Stimulated activated CD4-positive, alpha-beta T cell treated with anti-CD3 and anti-CD28 coated beads, Interleukin-15, amount 100 ng/mL, for 48 hours (primary cell): ENCODE results near the gene TNFAIP8L1.
"Not testable (repeated sequence)": the region's sequence is repeated elsewhere in the genome, so short reads cannot be mapped to it uniquely, and the experiment has no call there.

Experiments
- DNase-seq, 2 donors: peaks; one replicate each; pipeline ENCODE4 v3.0.0-alpha.2; 2020; ENCODE audit warnings: low read depth in 2 of 2

TNFAIP8L1 gene

DNA sequence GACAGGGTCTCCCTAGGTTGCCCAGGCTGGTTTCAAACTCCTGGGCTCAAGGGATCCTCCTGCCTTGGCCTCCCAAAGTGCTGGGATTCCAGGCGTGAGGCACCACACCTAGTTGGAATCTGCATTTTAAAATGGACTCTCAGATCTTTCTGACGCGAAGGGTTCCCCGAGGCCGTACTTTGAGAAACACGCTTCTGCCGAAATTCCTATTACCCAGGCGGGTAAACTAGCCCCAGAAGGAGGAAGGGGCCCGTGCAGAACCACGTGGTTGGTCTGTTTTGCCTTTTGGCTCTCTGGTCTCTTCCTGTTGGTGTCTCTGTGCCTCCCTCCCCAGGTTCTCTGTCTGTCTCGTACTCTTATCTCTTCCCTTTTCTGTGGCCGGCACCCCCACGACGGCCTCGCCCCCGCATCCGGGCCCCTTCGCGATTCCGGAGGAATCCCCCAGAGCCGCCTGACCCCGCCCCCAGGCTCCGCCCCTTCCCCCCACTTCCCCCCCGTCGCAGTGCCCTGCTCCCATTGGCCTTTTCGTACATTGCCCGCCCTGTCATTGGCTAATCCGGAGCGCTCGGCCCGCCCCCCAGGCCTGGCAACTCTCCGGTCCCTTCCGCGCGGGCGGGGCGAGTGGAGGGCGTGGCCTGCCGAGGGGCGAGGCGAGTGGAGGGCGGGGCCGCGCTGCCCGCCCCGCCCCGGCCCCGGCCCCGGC, at the start of gene TNFAIP8L1:
TSS of gene TNFAIP8L1 (plus strand) at position 689 of the 703 bp plus-strand sequence. CDS start 12,354 bp downstream, outside the sequence.
- DNase-seq = peak; percentile 98 to 99

GRCh38 chr19:4589579-4590410, 49.5 kb upstream of the TNFAIP8L1 start:
- no peak for DNase-seq

DNA sequence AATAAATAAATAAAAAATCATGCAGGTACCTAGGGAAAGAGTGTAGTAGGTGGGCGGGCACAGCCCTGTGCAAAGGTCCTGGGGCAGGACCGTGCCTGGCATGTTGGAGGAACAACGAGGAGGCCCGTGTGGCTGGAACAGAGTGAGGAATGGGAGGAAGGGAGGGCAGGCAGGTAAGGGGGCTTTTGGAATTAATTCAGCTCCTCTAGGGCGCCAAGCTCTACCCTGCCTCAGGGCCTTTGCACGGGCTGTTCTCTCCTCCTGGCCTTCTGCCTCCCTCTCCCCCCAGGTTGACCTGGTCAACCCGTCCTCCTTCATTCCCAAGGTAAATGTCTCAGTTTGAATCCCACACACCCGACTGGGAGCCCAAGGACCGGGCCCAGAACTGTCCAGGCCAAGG, 48.8 kb upstream of the TNFAIP8L1 start:
- no peak for DNase-seq

DNA sequence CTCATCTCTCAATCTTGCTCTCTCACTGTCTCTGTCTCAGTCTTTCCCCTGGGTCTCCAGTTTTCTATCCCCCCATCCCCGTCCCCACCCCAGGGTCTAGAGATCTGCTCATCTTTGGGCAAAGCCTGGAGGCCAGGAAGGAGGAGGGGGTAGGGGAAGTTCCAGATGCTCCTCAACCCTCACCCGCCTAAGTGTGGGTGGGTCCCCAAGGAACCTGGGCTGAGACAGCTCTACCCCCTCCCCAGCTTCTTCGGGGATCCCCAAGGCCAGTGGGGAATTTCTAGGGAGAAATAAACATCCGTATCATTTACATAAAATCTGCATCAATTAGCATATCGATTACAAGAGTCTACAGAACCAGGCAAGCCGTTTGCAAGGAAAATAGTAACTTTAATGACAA, 48.0 kb upstream of the TNFAIP8L1 start:
- DNase-seq = no peak

DNA sequence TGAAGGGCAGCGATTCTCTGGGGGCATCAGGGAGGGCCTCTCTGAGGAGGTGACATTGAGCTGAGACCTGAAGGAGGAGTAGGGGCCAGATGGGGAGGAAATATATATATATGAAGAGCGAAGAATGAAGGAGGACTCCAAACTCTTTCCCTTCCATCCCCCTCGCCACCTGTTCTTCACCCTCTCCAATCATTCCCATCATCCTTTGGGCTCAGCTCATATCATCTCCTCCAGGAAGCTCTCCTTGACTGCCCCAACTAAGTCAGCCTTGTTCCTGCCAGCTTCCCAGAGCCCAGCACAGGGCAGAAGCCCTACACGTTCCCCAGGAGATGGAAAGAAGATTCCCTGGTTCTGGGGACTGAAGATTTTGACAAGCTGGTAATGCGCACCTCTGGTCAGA, 46.9 kb upstream of the TNFAIP8L1 start:
- DNase-seq = no peak

DNA sequence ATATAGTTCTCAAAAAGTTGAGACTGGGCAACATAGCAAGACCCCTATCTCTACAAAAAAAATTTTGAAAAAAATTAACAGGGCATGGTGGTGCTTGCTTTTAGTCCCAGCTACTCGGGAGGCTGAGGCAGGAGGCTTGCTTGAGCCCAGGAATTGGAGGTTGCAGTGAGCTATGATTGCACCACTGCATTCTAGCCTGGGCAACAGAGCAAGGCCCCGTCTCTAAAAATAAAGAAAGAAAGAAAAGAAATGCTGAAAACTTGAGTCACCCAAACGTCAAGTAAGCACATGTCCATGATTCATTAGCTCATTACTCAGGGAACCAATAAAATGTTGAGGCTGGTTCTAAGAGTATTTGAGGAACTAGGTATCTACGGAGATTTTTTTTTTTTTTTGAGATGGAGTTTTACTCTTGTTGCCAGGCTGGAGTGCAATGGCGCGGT, 45.9 kb upstream of the TNFAIP8L1 start:
- DNase-seq = no peak

- no peak for DNase-seq
Measured at GRCh38 chr19:4594201-4594600, 45.1 kb upstream of the TNFAIP8L1 start.

GRCh38 chr19:4595158-4595557, 44.2 kb upstream of the TNFAIP8L1 start:
- not testable (repeated sequence) for DNase-seq

DNA sequence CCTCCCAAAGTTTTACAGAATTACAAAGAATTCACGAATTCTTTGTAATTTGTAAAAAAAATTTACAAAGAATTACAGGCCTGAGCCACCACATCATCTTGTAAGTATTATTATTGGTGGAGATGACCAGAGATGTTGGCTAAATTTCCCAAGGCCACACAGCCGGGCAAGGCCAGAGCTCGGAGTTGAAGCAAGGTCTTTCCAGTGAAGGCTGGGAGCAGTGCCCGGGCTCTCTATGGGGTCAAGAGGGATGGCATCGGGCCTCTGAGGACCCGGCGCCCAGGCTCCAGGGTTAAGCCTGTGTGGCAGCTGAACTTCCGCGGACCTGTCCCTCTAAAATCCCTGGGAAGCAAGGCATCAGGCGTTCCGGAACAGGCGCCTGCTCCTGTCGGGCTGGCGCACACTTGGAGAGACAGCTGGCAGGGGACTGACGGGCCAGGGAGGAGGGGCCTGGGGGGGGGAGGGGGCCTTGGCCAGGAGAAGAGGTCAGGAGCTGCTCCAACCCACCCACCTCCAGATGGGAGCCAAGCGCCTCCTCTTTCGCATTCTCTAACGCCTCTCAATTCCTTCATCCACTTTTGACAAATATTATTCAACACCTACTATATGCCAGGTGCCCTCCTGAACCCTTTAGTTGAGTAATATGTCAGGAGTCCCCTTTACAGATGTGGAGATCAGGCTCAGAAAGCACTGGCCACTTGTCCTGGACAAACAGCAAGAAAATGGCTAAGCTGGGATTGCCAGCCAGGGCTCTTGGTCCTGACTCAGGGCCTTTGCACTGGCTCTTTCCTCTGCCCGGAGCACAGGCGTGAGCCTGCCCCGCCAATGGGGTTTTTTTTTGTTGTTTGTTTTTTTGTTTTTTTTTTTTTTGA, 43.0 kb upstream of the TNFAIP8L1 start:
- no peak for DNase-seq

- DNase-seq = no peak
Measured at GRCh38 chr19:4597278-4597974, 41.9 kb upstream of the TNFAIP8L1 start.

DNA sequence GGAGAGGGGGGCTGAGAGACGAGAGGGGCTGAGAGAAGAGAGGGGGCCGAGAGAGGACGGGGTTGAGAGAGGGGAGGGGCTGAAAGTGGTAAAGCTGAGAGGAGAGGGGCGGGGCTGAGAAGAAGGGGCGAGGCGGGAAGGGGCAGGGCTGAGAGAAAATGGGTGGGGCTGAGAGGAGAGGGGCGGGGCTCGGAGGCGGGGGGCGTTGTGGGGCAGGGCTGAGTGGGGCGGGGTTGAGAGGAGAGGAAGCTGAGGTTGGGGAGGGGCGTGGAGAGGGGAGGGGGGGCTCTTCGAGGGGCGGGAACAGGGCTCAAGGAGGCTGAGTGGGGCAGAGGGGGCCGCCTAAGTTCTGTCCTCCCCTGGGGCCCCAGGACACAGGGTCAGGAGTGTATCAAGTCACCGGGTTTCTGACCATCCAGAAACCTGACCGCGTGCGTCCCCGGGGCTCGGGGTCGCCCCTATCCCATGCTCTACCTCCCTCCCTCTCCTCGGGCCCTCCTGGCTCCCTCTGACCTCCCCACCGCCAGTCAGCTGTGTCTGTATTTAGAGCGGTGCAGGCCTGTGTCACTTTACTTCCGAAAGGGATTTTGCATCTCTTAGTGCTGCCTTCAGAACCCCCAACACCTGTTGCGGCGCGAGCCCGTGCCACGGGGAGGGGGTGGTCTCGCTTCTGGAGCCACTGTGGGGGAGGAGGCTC, 41.2 kb upstream of the TNFAIP8L1 start:
- DNase-seq = peak; percentile 28

- no peak for DNase-seq
Measured at GRCh38 chr19:4598712-4599111, 40.6 kb upstream of the TNFAIP8L1 start.

DNA sequence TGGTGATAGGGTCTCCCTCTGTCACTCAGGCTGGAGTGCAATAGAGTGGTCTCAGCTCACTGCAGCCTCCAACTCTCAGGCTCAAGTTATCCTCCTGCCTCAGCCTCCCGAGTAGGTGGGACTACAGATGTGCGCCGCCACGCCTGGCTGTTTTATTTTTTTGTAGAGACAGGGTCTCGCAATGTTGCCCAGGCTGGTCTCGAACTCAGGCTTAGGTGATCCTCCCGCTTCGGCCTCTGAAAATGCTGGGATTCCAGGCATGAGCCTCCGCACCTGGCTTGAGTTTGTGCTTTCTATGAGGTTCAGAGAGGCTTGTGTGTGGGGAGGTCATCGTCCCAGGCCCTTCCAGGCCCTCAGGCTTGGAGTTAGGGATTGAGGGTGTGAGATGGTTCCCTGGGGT, 39.2 kb upstream of the TNFAIP8L1 start:
- DNase-seq = no peak

GRCh38 chr19:4600893-4601292, 38.4 kb upstream of the TNFAIP8L1 start:
- DNase-seq = no peak

DNA sequence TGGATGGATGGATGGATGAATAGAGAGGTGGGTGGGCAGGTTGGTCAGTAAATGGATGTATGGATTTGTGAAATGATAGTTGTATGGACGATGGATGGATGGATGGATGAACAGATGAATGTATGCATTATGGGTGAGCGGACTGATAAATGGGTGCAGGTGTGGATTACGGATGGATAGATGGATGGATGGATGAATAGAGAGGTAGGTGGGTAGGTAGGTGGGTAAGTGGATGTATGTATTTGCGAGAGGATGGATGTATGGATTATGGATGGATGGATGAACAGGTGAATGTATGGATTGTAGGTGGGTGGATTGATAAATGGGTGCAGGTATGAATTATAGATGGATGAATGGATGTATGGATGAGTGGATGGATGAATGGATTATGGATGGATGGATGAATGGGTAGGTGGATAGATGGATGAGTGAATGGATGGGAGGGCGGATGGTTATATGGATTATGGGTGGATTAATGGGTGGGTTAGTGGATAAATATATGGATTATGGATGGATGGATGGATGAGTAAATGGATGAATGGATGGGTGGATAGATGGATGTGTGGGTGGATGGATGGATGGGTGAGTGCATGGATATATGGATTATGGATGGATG, 37.0 kb upstream of the TNFAIP8L1 start:
- DNase-seq = no peak

DNA sequence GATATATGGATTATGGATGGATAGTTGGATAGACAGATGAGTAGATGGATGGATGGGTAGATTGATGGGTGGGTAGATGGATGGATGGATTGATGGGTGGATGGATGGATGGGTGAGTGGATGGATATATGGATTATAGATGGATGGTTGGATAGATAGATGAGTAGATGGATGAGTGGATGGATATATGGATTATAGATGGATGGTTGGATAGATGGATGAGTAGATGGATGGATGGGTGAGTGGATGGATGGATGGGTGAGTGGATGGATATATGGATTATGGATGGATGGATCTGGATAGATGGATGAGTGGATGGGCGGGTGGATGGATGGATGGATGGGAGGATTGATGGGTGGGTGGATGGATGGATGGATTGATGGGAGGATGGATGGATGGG, 36.4 kb upstream of the TNFAIP8L1 start:
- DNase-seq = no peak

DNA sequence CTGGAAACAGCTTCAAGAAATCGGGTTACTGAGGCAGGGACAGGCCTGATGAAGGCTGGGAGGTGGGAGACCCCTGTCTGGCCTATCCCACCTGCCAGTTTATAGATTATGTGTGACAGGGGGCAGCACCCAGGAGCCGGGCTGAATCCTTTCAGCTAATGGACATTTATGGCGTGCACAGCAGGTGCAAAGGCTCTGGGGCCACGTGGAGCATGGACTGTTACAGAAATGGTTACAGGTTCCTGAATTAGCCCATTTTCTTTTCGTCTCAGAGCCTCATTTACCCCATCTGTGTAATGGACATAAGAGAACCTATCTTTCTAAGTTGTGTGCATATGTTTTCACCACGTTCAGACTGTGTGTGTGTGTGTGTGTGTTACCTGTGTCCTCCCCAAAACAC, 34.4 kb upstream of the TNFAIP8L1 start:
- no peak for DNase-seq

DNA sequence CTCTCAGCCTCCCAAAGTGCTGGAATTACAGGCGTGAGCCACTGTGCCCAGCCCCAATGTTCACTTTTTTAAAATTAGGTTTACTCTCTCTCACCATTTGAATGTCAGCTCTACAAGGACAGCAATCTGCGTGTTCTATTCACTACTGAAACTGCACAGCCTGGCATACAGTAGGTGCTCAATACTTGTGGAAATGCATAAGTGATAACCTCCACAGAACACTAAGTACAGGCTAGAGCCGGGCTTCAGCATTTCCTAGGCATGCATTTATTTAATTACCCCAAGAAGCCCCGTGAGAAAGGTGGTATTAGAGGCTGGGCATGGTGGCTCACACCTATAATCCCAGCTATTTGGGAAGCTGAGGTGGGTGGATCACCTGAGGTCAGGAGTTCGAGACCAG, 33.1 kb upstream of the TNFAIP8L1 start:
- no peak for DNase-seq

- no peak for DNase-seq
Measured at GRCh38 chr19:4606921-4607678, 32.2 kb upstream of the TNFAIP8L1 start.
